CD14-positive monocyte (primary cell): Measurements from ENCODE around the gene GPN1. TPM values are rescaled to one million over a fixed set of nuclear protein-coding genes. Genes with fewer than 3 reads are reported as not detected.

ENCODE experiments used
- DNase-seq, 3 donors: peaks; one replicate each; pipeline ENCODE4 v3.0.0-alpha.2; 2011 to 2022
- H2AFZ ChIP-seq: 2 replicates; pipeline ENCODE4 v1.6.0; 2012; ENCODE audit warnings: mild to moderate bottlenecking, low read depth, low read length, inconsistent platforms; ENCODE audit not compliant: insufficient read depth, poor library complexity, severe bottlenecking
- H3K27ac ChIP-seq, 2 donors: 1 replicate in 1 of 2; 2 replicates in 1 of 2; pipeline ENCODE4 v1.5.1; 2012 to 2013; ENCODE audit warnings: low read length in 2 of 2, control low read depth in 1 of 2, inconsistent platforms in 1 of 2, low read depth in 1 of 2, mild to moderate bottlenecking in 1 of 2
- H3K27me3 ChIP-seq, 2 donors: one replicate each; pipeline versions ENCODE4 v1.6.0 to v1.6.1; 2011 to 2013; ENCODE audit warnings: low read length in 2 of 2; ENCODE audit not compliant: control insufficient read depth in 2 of 2, insufficient read depth in 2 of 2
- H3K36me3 ChIP-seq, 2 donors: replicated peaks in 1 of 2; 1 replicate in 1 of 2; 2 replicates in 1 of 2; pipeline versions ENCODE4 v1.5.1 to v1.6.1; 2012 to 2013; ENCODE audit warnings: low read length in 2 of 2, control low read depth in 1 of 2, inconsistent platforms in 1 of 2, mild to moderate bottlenecking in 1 of 2; ENCODE audit not compliant: insufficient read depth in 2 of 2, control insufficient read depth in 1 of 2
- H3K4me1 ChIP-seq, 2 donors: 1 replicate in 1 of 2; 2 replicates in 1 of 2; pipeline versions ENCODE4 v1.5.1 to v1.6.1; 2012 to 2013; ENCODE audit warnings: low read length in 2 of 2, control low read depth in 1 of 2, inconsistent platforms in 1 of 2, mild to moderate bottlenecking in 1 of 2, moderate library complexity in 1 of 2; ENCODE audit not compliant: insufficient read depth in 2 of 2, control insufficient read depth in 1 of 2
- H3K4me2 ChIP-seq: replicated peaks from 2 replicates; pipeline ENCODE3; 2012; ENCODE audit warnings: low read length, moderate library complexity, mild to moderate bottlenecking; ENCODE audit not compliant: poor library complexity, severe bottlenecking; ENCODE audit errors: extremely low read depth
- H3K4me3 ChIP-seq, 3 experiments: fragments of 200-600 bp in 1 of 3; sonication (generic) in 1 of 3; replicated peaks in 1 of 3; 1 replicate in 2 of 3; 2 replicates in 1 of 3; pipeline ENCODE4 v1.5.1; 2011 to 2013; ENCODE audit warnings: low read length in 3 of 3, mild to moderate bottlenecking in 3 of 3, control low read depth in 2 of 3, low read depth in 2 of 3, inconsistent platforms in 1 of 3, moderate library complexity in 1 of 3
- H3K79me2 ChIP-seq: 2 replicates; pipeline ENCODE4 v1.6.0; 2012; ENCODE audit warnings: mild to moderate bottlenecking, control low read depth, inconsistent platforms, low read length, moderate library complexity; ENCODE audit not compliant: insufficient read depth
- H3K9ac ChIP-seq: 2 replicates; pipeline ENCODE4 v1.6.0; 2017; ENCODE audit warnings: low read length, mild to moderate bottlenecking; ENCODE audit not compliant: insufficient read depth, poor library complexity, severe bottlenecking
- H3K9me3 ChIP-seq, 2 donors: replicated peaks in 1 of 2; 1 replicate in 1 of 2; 2 replicates in 1 of 2; pipeline versions ENCODE4 v1.5.1 to v1.6.1; 2012 to 2013; ENCODE audit warnings: low read length in 2 of 2, control low read depth in 1 of 2; ENCODE audit not compliant: control insufficient read depth in 1 of 2, insufficient read depth in 1 of 2
- H4K20me1 ChIP-seq: 2 replicates; pipeline ENCODE4 v1.6.0; 2012; ENCODE audit warnings: mild to moderate bottlenecking, low read length, control low read depth, moderate library complexity; ENCODE audit not compliant: insufficient read depth
- H3K27ac Mint-ChIP-seq, 7 donors: one replicate each; pipeline ENCODE4 v1.8.0; 2020; ENCODE audit warnings: mild to moderate bottlenecking in 7 of 7, mixed read lengths in 7 of 7, moderate library complexity in 6 of 7, inconsistent platforms in 2 of 7
- H3K27me3 Mint-ChIP-seq, 3 donors: one replicate each; pipeline ENCODE4 v1.8.0; 2021 to 2022; ENCODE audit warnings: low read depth in 3 of 3, mild to moderate bottlenecking in 3 of 3, mixed read lengths in 3 of 3, moderate library complexity in 3 of 3, inconsistent platforms in 1 of 3
- H3K36me3 Mint-ChIP-seq, 2 donors: one replicate each; pipeline ENCODE4 v1.8.0; 2020; ENCODE audit warnings: mixed read lengths in 2 of 2, inconsistent platforms in 1 of 2, mild to moderate bottlenecking in 1 of 2
- H3K4me1 Mint-ChIP-seq: one replicate; pipeline ENCODE4 v1.8.0; 2020; ENCODE audit warnings: mild to moderate bottlenecking, mixed read lengths
- H3K4me3 Mint-ChIP-seq, 2 donors: one replicate each; pipeline ENCODE4 v1.8.0; 2020; ENCODE audit warnings: mild to moderate bottlenecking in 2 of 2, mixed read lengths in 2 of 2, moderate library complexity in 1 of 2
- H3K9me3 Mint-ChIP-seq, 7 donors: one replicate each; pipeline ENCODE4 v1.8.0; 2020 to 2022; ENCODE audit warnings: mixed read lengths in 7 of 7, mild to moderate bottlenecking in 6 of 7, moderate library complexity in 6 of 7, inconsistent platforms in 2 of 7
- WGBS: methylation state at CpG from one replicate; pipeline ENCODE4 v1.1.5; 2013; ENCODE audit warnings: missing lambda C conversion rate; ENCODE audit not compliant: insufficient coverage; 5-methylcytosine and 5-hydroxymethylcytosine counted together
- intact Hi-C, 2 donors: fragments of 100-400 bp; cut with micrococcal nuclease; formaldehyde crosslinking; loops; one replicate each; pipeline versions ENCODE4 v1.15.0 to v1.15.1; 2023
- polyA plus RNA-seq, 3 donors: library from polyadenylated mRNA; depleted of rRNA in 1 of 3; unstranded in 2 of 3; stranded (reverse) in 1 of 3; fragments of 300-500 nt in 2 of 3; fragments of >200 nt in 1 of 3; fragmentation: Illumina TruSeq in 2 of 3; gene quantifications; 1 replicate in 2 of 3; 2 replicates in 1 of 3; pipeline ENCODE4 v1.2.3, GENCODE V29; 2012 to 2021
- TF ChIP-seq, protein P1 (sequence below): fragments of 200-600 bp; IDR thresholded peaks from one replicate; pipeline ENCODE4 v1.8.0; 2022; ENCODE audit warnings: antibody characterized with exemption, mild to moderate bottlenecking

GPN1 gene
- polyA plus RNA-seq, 3 donors = 16.1 to 49.8 (median 46.8) TPM

GRCh38 chr2:27685577-27685976, 56.7 kb downstream of the GPN1 start:
- no peak overlapping the region for H3K27ac Mint-ChIP-seq
- H3K4me3 Mint-ChIP-seq = no peak overlapping the region

GRCh38 chr2:27687232-27687631, 58.4 kb downstream of the GPN1 start:
- Histone ChIP-seq H3K36me3 (peaks cover 73 to 90% of the 10 kb centered on the region in 2 donors), H3K27ac (no peak overlapping the region)

More at GRCh38 chr2:27685577-27685976, 56.7 kb downstream of the GPN1 start:
- Histone ChIP-seq H3K4me2 (no peak overlapping the region), H3K4me3 (no peak overlapping the region), H3K9me3 (no peaks in the 10 kb centered on the region), H3K36me3 (peaks cover 78 to 90% of the 10 kb centered on the region in 2 donors), H3K27me3 (no peaks in the 10 kb centered on the region), H3K79me2 (no peaks in the 10 kb centered on the region), H3K9ac (no peak overlapping the region), H4K20me1 (no peaks in the 10 kb centered on the region), H3K4me1 (no peaks in the 10 kb centered on the region), H2AFZ (no peak overlapping the region), H3K27ac (no peak overlapping the region)
- Mint-ChIP-seq H3K27me3 (no peaks in the 10 kb centered on the region), H3K9me3 (no peaks in the 10 kb centered on the region), H3K4me1 (peaks cover 6% of the 10 kb centered on the region), H3K36me3 (peaks cover 64 to 79% of the 10 kb centered on the region in 2 donors)
- no CpG with 5 or more reads among the region's 3 CpGs for WGBS
- intact Hi-C loops = no loop called here
- TF ChIP-seq, protein P1, sequence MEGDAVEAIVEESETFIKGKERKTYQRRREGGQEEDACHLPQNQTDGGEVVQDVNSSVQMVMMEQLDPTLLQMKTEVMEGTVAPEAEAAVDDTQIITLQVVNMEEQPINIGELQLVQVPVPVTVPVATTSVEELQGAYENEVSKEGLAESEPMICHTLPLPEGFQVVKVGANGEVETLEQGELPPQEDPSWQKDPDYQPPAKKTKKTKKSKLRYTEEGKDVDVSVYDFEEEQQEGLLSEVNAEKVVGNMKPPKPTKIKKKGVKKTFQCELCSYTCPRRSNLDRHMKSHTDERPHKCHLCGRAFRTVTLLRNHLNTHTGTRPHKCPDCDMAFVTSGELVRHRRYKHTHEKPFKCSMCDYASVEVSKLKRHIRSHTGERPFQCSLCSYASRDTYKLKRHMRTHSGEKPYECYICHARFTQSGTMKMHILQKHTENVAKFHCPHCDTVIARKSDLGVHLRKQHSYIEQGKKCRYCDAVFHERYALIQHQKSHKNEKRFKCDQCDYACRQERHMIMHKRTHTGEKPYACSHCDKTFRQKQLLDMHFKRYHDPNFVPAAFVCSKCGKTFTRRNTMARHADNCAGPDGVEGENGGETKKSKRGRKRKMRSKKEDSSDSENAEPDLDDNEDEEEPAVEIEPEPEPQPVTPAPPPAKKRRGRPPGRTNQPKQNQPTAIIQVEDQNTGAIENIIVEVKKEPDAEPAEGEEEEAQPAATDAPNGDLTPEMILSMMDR = no peak
- no peak for DNase-seq

More at GRCh38 chr2:27687232-27687631, 58.4 kb downstream of the GPN1 start:
- Mint-ChIP-seq H3K4me1 (peaks cover 6% of the 10 kb centered on the region), H3K36me3 (peaks cover 69 to 83% of the 10 kb centered on the region in 2 donors), H3K4me3 (no peak overlapping the region), H3K9me3 (no peaks in the 10 kb centered on the region), H3K27me3 (no peaks in the 10 kb centered on the region), H3K27ac (no peak overlapping the region)
- Histone ChIP-seq H3K27me3 (no peaks in the 10 kb centered on the region), H2AFZ (no peak overlapping the region), H3K4me1 (no peaks in the 10 kb centered on the region), H3K79me2 (no peaks in the 10 kb centered on the region), H3K9ac (no peak overlapping the region), H3K4me3 (no peak overlapping the region), H4K20me1 (no peaks in the 10 kb centered on the region), H3K9me3 (no peaks in the 10 kb centered on the region), H3K4me2 (no peak overlapping the region)
- TF ChIP-seq, protein P1 = no peak
- intact Hi-C loops = no loop called here
- no peak for DNase-seq
- WGBS = no CpG with 5 or more reads among the region's 1 CpG
